Thyroid gland (tissue), 4 donors: ENCODE data around the gene ZFR. TPM values are rescaled to one million over a fixed set of nuclear protein-coding genes. Genes with fewer than 3 reads are reported as not detected.
"Not testable (repeated sequence)": the region's sequence is repeated elsewhere in the genome, so short reads cannot be mapped to it uniquely, and the experiment has no call there.

ENCODE experiments used
- DNase-seq, 2 donors: peaks; one replicate each; pipeline ENCODE4 v3.0.0-alpha.2; 2019
- H3K27ac ChIP-seq, 3 donors: fragments of 200-600 bp; sonication (generic); 1 replicate in 2 of 3; 2 replicates in 1 of 3; pipeline ENCODE4 v1.5.1; 2016 to 2019; ENCODE audit warnings: mild to moderate bottlenecking in 1 of 3, moderate library complexity in 1 of 3
- H3K27me3 ChIP-seq: fragments of 200-600 bp; sonication (generic); one replicate; pipeline ENCODE4 v1.5.1; 2019
- H3K36me3 ChIP-seq, 2 donors: fragments of 200-600 bp; sonication (generic); one replicate each; pipeline ENCODE4 v1.5.1; 2016 to 2019
- H3K4me1 ChIP-seq, 2 donors: fragments of 200-600 bp; sonication (generic); one replicate each; pipeline ENCODE4 v1.5.1; 2017 to 2019
- H3K4me3 ChIP-seq, 3 donors: fragments of 200-600 bp; sonication (generic); replicated peaks in 1 of 3; 1 replicate in 2 of 3; 2 replicates in 1 of 3; pipeline ENCODE4 v1.5.1; 2016; ENCODE audit warnings: mild to moderate bottlenecking in 1 of 3
- H3K9me3 ChIP-seq: fragments of 200-600 bp; sonication (generic); one replicate; pipeline ENCODE4 v1.5.1; 2017
- POLR2A ChIP-seq, 2 donors: fragments of 450-650 bp; IDR thresholded peaks; one replicate each; pipeline ENCODE4 v1.6.1; 2017; ENCODE audit warnings: antibody characterized with exemption in 2 of 2, mild to moderate bottlenecking in 2 of 2, moderate library complexity in 1 of 2
- WGBS, 2 donors: methylation state at CpG; one replicate each; pipeline ENCODE4 v1.1.5; 2017; 5-methylcytosine and 5-hydroxymethylcytosine counted together
- intact Hi-C: fragments of 100-400 bp; cut with DNase I; formaldehyde crosslinking; loops from one replicate; pipeline ENCODE4 v1.15.1; 2023
- total RNA-seq, 4 donors: library from RNA; depleted of rRNA; stranded (reverse); fragments of >200 nt; gene quantifications; one replicate each; pipeline ENCODE4 v1.2.3, GENCODE V29; 2016
- TF ChIP-seq, protein P1 (sequence below), 6 experiments: fragments of 200-600 bp in 3 of 6; fragments of 450-650 bp in 3 of 6; sonication (generic) in 3 of 6; IDR thresholded peaks; one replicate each; pipeline ENCODE4 v1.5.1; 2016 to 2019; ENCODE audit warnings: antibody characterized with exemption in 6 of 6, mild to moderate bottlenecking in 2 of 6, inconsistent platforms in 1 of 6, moderate library complexity in 1 of 6

The ZFR gene
- total RNA-seq, 4 donors from 2014 or later: 85.1 to 109 (median 92.2) TPM

DNA sequence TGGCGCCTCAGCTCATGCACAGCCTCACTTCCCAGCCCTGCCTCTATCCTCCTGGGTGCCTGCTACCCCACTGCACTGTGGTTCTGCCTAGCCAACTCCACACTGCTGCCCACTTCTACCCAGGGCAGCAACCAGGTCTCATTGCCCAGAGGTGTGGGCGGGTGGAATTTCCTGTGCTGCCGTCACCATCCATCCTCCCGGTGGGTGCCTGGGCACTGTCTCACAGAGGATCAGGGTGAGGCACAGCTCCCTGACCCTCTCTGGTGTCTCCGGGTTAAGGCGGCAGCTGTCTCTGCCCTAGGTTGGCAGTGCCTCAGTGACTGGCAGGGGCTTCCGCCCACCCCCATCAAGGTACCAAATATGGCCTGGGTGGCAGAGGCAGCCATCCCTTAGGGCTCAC, 127.5 kb downstream of the ZFR start:
- no peak overlapping the region for H3K27ac ChIP-seq
- no peaks in the 10 kb centered on the region for H3K27me3 ChIP-seq
- no peaks in the 10 kb centered on the region for H3K36me3 ChIP-seq
- H3K4me3 ChIP-seq: no peak overlapping the region
- H3K9me3 ChIP-seq: no peaks in the 10 kb centered on the region
- DNase-seq: no peak
- intact Hi-C loops: no loop called here
- TF ChIP-seq, protein P1, sequence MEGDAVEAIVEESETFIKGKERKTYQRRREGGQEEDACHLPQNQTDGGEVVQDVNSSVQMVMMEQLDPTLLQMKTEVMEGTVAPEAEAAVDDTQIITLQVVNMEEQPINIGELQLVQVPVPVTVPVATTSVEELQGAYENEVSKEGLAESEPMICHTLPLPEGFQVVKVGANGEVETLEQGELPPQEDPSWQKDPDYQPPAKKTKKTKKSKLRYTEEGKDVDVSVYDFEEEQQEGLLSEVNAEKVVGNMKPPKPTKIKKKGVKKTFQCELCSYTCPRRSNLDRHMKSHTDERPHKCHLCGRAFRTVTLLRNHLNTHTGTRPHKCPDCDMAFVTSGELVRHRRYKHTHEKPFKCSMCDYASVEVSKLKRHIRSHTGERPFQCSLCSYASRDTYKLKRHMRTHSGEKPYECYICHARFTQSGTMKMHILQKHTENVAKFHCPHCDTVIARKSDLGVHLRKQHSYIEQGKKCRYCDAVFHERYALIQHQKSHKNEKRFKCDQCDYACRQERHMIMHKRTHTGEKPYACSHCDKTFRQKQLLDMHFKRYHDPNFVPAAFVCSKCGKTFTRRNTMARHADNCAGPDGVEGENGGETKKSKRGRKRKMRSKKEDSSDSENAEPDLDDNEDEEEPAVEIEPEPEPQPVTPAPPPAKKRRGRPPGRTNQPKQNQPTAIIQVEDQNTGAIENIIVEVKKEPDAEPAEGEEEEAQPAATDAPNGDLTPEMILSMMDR (IDR thresholded peaks at IDR 0.05): no peak
- TF ChIP-seq POLR2A (IDR thresholded peaks at IDR 0.05): no peak
- WGBS, 2 donors: 88 to 92% methylated on average over 4 to 7 of the region's 7 CpGs
- no peaks in the 10 kb centered on the region for H3K4me1 ChIP-seq

DNA sequence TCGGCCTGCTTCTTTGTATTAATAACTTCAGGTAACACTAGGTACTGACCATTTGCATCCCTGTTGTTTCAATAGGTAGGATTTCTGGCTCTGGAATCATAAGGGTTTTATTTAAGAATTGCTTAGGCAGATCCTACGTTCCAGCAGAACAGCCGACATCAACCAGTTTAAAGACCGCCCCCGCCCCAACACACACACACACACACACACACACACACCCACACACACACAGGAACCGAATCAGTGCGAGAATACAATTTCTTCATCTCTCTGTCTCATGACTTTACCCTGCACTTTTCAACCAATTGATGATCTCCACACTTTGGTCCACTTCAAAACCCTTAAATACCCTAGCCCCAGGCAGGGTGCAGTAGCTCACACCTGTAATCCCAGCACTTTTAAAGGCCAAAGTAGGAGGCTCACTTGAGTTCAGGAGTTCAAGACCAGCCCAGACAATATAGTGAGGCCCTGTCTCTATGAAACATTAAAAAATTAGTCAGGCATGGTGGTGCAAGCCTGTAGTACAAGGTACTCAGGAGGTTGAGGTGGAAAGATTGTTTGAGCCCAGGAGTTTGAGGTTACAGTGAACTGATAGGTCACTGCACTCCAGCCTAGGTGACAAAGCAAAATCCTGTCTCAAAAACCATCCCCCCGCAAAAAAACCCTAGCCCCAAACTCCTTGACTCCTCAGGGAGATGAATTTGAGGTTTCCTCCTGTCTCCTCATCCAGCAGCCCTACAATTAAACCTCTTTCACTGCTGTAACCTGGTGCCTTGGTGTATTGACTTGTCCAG, 129.1 kb downstream of the ZFR start:
- no peaks in the 10 kb centered on the region for H3K9me3 ChIP-seq
- no peak overlapping the region for H3K27ac ChIP-seq
- TF ChIP-seq POLR2A (IDR thresholded peaks at IDR 0.05): no peak
- TF ChIP-seq, protein P1 (IDR thresholded peaks at IDR 0.05): no peak
- H3K27me3 ChIP-seq: no peaks in the 10 kb centered on the region
- DNase-seq: no peak
- H3K4me3 ChIP-seq: no peak overlapping the region
- intact Hi-C loops: no loop called here
- WGBS, 2 donors: 80 to 90% methylated on average over 8 of the region's 8 CpGs
- H3K4me1 ChIP-seq: peaks cover 0 to 9% of the 10 kb centered on the region in 2 donors
- no peaks in the 10 kb centered on the region for H3K36me3 ChIP-seq

DNA sequence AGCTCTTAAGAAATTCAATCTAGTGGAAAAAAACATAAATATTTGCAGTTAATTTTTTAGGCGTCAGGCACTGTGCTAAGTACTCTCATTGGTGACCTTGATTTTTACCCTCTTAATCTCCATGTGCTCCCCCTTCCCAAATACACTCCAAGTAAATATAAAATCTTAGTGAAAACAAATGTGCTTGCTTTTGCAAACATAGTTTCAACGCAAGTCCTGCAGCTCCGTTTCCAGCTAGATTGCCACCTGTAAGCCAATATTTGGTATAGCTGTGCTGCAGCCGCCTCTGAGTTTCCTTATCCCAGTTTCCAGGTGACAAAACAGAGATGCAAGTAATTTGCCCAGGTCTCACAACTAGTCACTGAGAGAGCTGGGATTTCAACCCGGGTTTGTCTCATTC, 129.9 kb downstream of the ZFR start:
- no peak for DNase-seq
- Histone ChIP-seq H3K9me3 (no peaks in the 10 kb centered on the region), H3K36me3 (no peaks in the 10 kb centered on the region), H3K4me3 (no peak overlapping the region), H3K27me3 (no peaks in the 10 kb centered on the region), H3K27ac (peak overlapping the region in 1 of 3 donors; percentile 64), H3K4me1 (peaks cover 0 to 13% of the 10 kb centered on the region in 2 donors)
- intact Hi-C loops: no loop called here
- TF ChIP-seq, protein P1 (IDR thresholded peaks at IDR 0.05): no peak
- no peak for TF ChIP-seq POLR2A (IDR thresholded peaks at IDR 0.05)
- 63 to 64% methylated on average over 5 of the region's 5 CpGs for WGBS, 2 donors

DNA sequence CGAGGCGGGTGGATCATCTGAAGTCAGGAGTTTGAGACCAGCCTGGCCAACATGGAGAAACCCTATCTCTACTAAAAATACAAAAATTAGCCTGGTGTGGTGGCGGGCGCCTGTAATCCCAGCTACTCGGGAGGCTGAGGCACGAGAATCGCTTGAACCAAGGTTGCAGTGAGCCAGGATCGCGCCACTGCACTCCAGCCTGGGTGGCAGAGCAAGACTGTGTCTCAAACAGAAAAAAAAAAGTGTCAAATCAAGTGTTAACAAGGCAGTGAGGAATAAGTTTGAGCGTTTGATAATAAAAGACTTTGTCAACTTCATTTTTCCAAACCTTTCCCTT, 130.4 kb downstream of the ZFR start:
- DNase-seq: peak in 1 of 2 donors; percentile 21
- Histone ChIP-seq H3K4me1 (peaks cover 2 to 17% of the 10 kb centered on the region in 2 donors), H3K27ac (peak overlapping the region in 1 of 3 donors; percentile 64)
- H3K9me3 ChIP-seq, H3K27me3 ChIP-seq, H3K36me3 ChIP-seq, H3K4me3 ChIP-seq, intact Hi-C loops: not testable (repeated sequence)
- 88 to 93% methylated on average over 10 of the region's 10 CpGs for WGBS, 2 donors

DNA sequence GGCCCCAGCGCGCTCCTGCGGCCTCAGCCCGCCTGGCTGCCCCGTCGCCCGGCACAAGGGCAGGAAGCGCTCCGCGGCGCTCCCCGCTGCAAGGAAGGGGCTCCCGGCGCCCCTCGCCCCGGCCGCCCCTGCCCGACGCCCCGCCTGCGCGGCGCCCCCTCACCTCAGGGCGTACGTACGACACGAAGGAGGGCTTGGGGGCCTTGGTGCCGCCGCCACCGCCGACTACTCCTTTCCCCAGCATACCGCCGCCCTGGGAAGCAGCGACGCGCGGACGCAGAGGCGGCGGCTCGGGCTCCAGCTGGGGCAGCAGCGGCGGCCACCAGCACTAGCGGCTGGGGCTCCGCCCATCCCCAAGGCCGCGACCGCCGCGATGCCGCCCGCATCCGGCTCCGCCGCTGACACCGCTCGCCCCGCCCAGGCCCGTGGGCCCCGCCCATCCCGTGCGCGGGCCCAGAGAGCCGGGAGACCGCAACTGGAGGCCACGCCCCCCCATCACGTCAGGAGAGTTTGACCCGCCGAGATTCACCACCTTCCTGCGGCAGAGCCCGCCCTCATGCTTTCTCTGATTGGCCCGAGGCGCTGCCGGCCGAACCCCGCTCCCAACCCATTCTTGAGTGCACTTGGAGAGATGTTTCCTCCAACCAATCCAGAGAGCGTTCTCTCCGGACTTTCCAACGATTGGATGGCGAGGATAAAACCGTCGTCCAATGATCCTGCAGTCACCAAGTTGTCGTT, 131.8 kb downstream of the ZFR start, which contains the start of gene MTMR12:
MTMR12 (minus strand) TSS at position 345 of the 738 bp plus-strand sequence; CDS start at position 244, 101 bp downstream.
- WGBS, 2 donors: 0% methylated on average over 10 to 23 of the region's 83 CpGs
- intact Hi-C loops: no loop called here
- TF ChIP-seq POLR2A (IDR thresholded peaks at IDR 0.05): peak; percentile 86 to 96
- TF ChIP-seq, protein P1 (IDR thresholded peaks at IDR 0.05): peak in 1 of 6 experiments; percentile 3
- H3K36me3 ChIP-seq: no peaks in the 10 kb centered on the region
- peaks cover 10 to 31% of the 10 kb centered on the region in 2 donors for H3K4me1 ChIP-seq
- H3K9me3 ChIP-seq: no peaks in the 10 kb centered on the region
- no peaks in the 10 kb centered on the region for H3K27me3 ChIP-seq
- H3K4me3 ChIP-seq: peak within 1 kb of the TSS; percentile 66 to 98 (median 88)
- H3K27ac ChIP-seq: peak within 1 kb of the TSS; percentile 84 to 95 (median 85)
- DNase-seq: peak; percentile 100
